T-helper 1 cell (primary cell): ENCODE measurements around the gene MFSD1.

Experiments used
- DNase-seq, 5 donors: peaks; one replicate each; pipeline ENCODE4 v3.0.0-alpha.2; 2012 to 2020

The MFSD1 gene

GRCh38 chr3:158821847-158822246, 20.0 kb downstream of the MFSD1 start:
- DNase-seq = no peak

GRCh38 chr3:158823426-158823825, 21.6 kb downstream of the MFSD1 start:
- no peak for DNase-seq

- no peak for DNase-seq
These were observed 25.9 kb downstream of the MFSD1 start for GRCh38 chr3:158827773-158828172.

- DNase-seq = no peak
These were observed 28.5 kb downstream of the MFSD1 start for GRCh38 chr3:158830391-158830790.

- DNase-seq = no peak
These were observed 30.0 kb downstream of the MFSD1 start for GRCh38 chr3:158831861-158832260.

- DNase-seq = no peak
These were observed 33.8 kb downstream of the MFSD1 start for GRCh38 chr3:158835631-158836030.

GRCh38 chr3:158836312-158836711, 34.5 kb downstream of the MFSD1 start:
- no peak for DNase-seq

GRCh38 chr3:158837240-158837639, 35.4 kb downstream of the MFSD1 start:
- no peak for DNase-seq

GRCh38 chr3:158839966-158840365, 38.1 kb downstream of the MFSD1 start:
- DNase-seq = no peak

- DNase-seq = no peak
These were observed 39.5 kb downstream of the MFSD1 start for GRCh38 chr3:158841387-158841786.

GRCh38 chr3:158842976-158843375, 41.1 kb downstream of the MFSD1 start:
- no peak for DNase-seq

GRCh38 chr3:158845765-158846350, 44.0 kb downstream of the MFSD1 start:
- peak in 2 of 5 donors; percentile 19 to 23 for DNase-seq

GRCh38 chr3:158846803-158847451, 45.1 kb downstream of the MFSD1 start:
- DNase-seq = peak in 1 of 5 donors; percentile 5

GRCh38 chr3:158847452-158847821, 45.6 kb downstream of the MFSD1 start:
- no peak for DNase-seq

- no peak for DNase-seq
These were observed 46.0 kb downstream of the MFSD1 start for GRCh38 chr3:158847885-158848284.

GRCh38 chr3:158849757-158850156, 47.9 kb downstream of the MFSD1 start:
- DNase-seq = no peak

- DNase-seq = no peak
These were observed 57.5 kb downstream of the MFSD1 start for GRCh38 chr3:158859362-158859761.

GRCh38 chr3:158863247-158863646, 61.4 kb downstream of the MFSD1 start:
- no peak for DNase-seq

- no peak for DNase-seq
These were observed 62.6 kb downstream of the MFSD1 start for GRCh38 chr3:158864492-158864891.

GRCh38 chr3:158875700-158876099, 73.8 kb downstream of the MFSD1 start:
- no peak for DNase-seq
